OCI-LY3 (cell line): ENCODE results near the gene AP2A2.

ENCODE experiments used
- EZH2phosphoT487 ChIP-seq: fragments of 200-600 bp; shearing (Covaris generic); IDR thresholded peaks from 2 replicates; pipeline ENCODE4 v1.6.1; 2018; ENCODE audit warnings: antibody characterized with exemption, mixed run types, low read depth
- TF ChIP-seq, protein P1 (sequence below): fragments of 200-600, 300-600 bp; sonication (generic); IDR thresholded peaks from 2 replicates; pipeline ENCODE4 v1.5.1; 2014; ENCODE audit warnings: antibody characterized with exemption, low read length, low read depth

DNA sequence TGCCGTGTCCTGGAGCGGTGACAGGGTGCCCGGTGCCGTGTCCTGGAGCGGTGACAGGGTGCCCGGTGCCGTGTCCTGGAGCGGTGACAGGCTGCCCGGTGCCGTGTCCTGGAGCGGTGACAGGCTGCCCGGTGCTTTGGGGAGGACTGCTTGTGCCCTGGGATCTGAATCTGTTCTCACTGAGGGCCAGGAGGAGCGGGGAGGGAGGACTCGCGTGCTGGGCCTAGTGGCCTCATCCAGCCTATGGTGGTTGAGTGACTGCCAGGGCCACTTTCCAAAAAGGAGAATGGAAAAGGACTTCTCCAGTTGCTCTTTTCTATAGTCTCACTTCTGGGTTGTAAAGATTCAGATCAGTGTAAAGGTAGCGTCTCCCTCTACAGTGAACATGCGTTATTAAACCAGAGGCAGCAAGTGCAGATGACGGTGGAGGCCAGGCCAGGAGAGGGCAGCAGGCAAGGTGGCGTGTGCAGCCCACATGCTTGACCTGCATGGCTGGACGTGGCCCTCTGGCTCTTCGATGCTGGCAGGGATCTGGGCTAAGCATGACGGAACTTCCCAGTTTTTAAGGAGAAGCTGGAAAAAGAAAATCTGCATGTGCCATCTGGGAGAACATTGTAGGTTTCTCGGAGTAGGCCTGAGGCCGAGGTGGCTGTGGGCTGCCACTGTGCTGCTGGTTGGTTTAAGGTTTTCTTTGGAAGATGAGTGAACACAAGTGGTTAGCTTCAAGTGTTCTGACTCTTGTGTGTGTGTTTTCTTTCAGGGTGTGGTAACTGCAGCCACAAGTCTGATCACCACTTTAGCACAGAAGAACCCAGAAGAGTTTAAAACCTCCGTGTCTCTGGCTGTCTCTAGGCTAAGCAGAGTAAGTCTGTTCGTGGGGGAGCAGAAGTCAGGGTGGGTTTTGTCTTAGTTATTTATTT, 55.0 kb downstream of the AP2A2 start:
- no peak for TF ChIP-seq EZH2phosphoT487
- TF ChIP-seq, protein P1, sequence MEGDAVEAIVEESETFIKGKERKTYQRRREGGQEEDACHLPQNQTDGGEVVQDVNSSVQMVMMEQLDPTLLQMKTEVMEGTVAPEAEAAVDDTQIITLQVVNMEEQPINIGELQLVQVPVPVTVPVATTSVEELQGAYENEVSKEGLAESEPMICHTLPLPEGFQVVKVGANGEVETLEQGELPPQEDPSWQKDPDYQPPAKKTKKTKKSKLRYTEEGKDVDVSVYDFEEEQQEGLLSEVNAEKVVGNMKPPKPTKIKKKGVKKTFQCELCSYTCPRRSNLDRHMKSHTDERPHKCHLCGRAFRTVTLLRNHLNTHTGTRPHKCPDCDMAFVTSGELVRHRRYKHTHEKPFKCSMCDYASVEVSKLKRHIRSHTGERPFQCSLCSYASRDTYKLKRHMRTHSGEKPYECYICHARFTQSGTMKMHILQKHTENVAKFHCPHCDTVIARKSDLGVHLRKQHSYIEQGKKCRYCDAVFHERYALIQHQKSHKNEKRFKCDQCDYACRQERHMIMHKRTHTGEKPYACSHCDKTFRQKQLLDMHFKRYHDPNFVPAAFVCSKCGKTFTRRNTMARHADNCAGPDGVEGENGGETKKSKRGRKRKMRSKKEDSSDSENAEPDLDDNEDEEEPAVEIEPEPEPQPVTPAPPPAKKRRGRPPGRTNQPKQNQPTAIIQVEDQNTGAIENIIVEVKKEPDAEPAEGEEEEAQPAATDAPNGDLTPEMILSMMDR: no peak
